Fibroblast of skin of left quadriceps (primary cell): Measurements from ENCODE around the gene C1orf116.
"Not testable (repeated sequence)": the region's sequence is repeated elsewhere in the genome, so short reads cannot be mapped to it uniquely, and the experiment has no call there.

ENCODE experiments used
- DNase-seq, 2 experiments: peaks; one replicate each; pipeline ENCODE4 v3.0.0-alpha.2; 2013; ENCODE audit warnings: low read depth in 2 of 2

Gene C1orf116

DNA sequence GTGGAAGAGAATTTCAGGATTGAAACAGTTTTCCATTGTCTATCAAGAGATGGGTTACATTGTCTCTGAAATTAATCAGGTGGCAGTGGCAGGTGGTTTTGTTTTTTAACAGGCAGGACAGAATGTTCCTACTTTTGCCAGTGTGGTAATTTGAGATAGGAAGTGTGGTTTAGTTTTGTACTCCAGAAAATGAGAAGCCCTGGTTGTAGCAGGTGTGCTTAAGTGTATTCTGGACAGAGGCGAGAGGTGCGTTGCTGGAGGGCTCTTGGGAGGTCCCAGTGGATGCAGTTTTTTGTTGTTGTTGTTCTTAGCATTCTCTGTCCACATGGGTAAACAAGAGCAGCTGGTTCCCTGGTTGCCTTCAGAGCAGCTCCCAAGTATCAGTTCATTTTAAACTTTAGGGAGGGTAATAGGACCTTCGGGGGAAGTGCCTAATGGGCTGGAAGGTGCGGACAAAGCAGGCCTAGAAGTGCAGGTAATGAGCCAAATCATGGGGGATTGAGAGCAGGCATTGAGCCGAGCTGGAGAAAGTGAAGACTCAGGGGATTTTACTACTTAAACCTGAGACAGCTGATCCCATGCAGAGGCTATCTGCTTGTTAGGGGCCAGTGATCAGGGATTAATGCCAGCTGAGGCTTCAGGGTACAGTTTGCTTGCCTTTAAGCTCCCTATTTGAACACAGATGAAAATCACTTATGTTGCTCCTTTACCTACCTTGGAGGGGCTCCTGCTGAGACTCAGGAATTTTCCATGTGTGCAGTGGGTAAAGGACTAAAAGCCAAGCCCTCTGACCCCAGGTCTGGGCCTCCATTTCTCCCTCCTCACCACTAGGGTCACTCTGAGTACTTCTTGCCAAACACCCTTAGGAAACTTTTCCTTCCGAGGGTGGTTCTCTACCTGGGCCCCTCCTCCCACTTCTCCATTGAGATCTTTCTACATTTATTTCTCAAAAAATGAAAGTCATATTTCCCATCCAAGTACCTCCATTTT, 26.6 kb upstream of the C1orf116 start:
- no peak for DNase-seq

- no peak for DNase-seq
Observed at GRCh38 chr1:207058252-207058651, 25.7 kb upstream of the C1orf116 start.

- DNase-seq, result no peak
Observed at GRCh38 chr1:207056673-207057072, 24.1 kb upstream of the C1orf116 start.

- DNase-seq, result no peak
Observed at GRCh38 chr1:207055386-207056001, 22.9 kb upstream of the C1orf116 start.

GRCh38 chr1:207054491-207054890, 21.9 kb upstream of the C1orf116 start:
- no peak for DNase-seq

- peak; percentile 85 to 86 for DNase-seq
Observed at GRCh38 chr1:207052911-207053769, 20.6 kb upstream of the C1orf116 start, which contains the start of gene PFKFB2. PFKFB2 (plus strand) TSS chr1:207053275; CDS start chr1:207054718, 1,443 bp downstream.

- no peak for DNase-seq
Observed at GRCh38 chr1:207051191-207051943, 18.8 kb upstream of the C1orf116 start, which contains the start of gene YOD1. YOD1 (minus strand) TSS chr1:207051208; CDS start chr1:207051030, 178 bp downstream.

DNA sequence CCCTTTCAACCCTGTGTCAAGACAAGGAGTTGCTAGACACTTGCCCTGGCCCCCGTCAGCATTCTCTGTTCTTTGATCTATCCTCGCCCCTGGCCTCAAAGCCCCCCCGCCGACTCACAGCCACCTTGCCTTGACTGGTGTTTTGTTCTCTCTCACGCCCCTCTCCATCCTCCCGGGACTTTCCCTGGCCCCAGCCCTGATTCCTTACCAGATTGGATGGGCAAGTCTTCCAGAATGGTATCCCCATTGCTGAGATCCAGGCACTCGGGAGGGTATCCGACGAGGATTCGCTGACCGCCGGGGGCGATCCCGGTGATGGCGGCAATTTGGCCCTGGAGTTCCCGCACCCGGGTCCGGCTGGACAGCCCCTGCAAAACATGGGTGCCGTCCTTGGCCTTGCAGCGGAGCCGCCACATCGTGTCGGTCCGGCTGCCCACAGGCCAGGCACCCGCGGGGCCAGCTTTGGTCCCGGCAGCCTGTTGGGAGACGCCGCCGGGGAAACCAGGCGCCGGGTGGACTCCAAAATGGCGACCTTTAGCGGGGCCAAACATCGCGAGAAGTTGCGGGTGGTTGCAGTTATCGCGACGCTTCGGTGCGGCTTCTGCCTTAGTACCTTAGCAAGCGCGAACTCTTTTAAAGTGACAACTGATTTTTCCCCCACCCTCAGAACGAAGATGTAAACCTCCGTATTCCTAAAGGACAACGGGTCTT, 18.1 kb upstream of the C1orf116 start:
- peak; percentile 82 to 86 for DNase-seq

- peak in 1 of 2 experiments; percentile 20 for DNase-seq
Observed at GRCh38 chr1:207049974-207050391, 17.4 kb upstream of the C1orf116 start.

DNA sequence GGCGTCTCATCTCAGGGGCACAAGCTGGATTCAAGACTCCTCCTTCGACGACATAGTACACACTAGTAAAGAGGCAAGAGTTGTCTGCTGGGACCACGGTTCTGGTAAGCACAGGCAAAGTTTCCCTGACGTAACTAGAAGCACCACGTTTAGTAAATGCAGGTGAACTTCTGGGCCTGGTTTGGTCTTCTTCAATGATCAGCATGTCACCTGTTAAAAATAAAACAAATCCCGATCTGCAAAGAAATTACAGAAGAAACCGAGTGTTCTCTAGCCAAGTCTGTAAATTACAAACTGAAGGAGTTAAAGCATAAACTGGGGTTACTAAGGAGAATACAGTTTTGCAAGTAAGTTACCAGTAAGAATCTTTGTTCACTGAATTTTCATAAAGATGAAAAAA, 17.0 kb upstream of the C1orf116 start:
- DNase-seq, result no peak

DNA sequence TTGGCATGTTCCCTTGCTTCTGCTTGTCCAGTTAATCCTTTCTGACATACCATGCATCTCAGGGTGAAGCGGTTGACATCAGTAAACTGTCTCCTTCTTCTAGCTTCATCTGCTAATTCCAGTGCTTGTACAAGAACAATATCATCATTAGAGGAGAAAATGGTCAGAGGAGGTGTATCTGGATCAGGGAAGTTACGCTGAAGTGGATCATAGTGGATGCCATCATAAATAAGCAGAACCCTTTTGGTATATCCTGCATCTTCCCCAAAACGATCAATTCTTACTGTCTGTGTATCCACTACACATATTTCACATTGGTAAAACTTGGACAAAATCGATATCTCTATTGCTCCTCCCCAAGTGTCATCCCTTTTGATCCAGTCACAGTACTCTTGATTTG, 16.5 kb upstream of the C1orf116 start:
- no peak for DNase-seq

- no peak for DNase-seq
Observed at GRCh38 chr1:207048041-207048440, 15.5 kb upstream of the C1orf116 start.

DNA sequence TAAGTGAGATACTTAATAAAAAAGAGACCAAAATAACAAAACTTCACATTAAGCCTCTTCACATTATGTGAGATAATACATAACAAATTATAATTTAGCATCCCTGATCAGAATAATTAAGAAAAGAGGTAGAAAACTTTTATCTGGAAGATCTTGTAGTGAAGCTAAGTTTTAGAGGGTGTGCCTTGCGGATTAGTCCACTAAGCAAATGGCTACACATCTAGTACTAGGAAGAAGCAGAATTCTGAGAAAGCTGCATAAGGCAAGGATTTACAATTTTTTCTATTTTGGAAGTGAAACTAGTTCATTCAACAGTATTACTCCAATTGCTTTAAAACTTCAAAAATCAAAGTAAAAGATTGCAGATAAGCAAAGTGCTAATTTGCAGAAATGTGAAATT, 14.9 kb upstream of the C1orf116 start:
- no peak for DNase-seq

GRCh38 chr1:207045453-207045852, 12.9 kb upstream of the C1orf116 start:
- no peak for DNase-seq

DNA sequence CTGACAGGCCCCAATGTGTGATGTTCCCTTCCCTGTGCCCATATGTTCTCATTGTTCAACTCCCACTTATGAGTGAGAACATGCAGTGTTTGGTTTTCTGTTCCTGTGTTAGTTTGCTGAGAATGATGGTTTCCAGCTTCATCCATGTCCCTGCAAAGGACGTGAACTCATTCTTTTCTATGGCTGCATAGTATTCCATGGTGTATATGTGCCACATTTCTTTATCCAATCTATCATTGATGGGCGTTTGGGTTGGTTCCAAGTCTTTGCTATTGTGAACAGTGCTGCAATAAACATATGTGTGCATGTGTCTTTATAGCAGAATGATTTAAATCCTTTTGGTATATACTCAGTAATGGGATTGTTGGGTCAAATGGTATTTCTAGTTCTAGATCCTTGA, 8.8 kb upstream of the C1orf116 start:
- DNase-seq, result not testable (repeated sequence)

- peak; percentile 23 to 28 for DNase-seq
Observed at GRCh38 chr1:207040181-207040533, 7.6 kb upstream of the C1orf116 start.

DNA sequence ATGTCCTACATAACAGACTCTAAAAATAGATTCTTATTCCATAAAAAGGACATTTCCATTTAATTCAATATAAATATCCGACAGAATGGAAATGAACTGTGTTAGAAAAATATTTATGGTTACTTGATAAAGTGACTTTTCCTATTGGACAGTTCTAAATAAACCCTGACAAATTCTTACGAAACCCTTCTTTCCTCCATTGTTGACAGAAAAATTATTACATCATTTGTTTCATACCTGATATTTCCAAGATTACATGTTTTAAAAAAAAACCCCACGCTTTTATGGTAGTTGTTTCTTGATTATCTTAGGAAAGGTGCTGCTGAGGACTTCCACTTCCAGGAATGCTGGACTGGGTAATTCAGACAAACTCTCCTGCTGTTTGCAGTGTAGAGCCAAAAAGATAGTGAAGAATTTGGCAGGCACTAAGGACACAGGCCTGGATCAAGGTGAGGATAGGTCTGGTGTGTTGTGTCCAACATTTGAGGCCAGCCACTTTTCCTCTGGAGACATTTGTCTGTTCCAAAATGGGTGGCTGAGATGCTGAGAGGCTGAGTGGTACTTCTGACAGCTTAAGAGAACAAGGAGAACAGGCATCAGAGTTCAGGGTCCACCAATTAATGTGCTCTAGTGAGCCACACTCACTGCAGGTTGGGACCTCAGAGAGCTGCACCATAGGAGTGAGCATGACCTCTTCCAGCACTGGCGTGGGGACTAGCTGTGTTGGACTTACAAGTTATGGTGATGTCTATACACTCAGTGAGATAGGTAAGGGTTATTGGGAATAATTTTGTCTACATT, 7.0 kb upstream of the C1orf116 start:
- no peak for DNase-seq

DNA sequence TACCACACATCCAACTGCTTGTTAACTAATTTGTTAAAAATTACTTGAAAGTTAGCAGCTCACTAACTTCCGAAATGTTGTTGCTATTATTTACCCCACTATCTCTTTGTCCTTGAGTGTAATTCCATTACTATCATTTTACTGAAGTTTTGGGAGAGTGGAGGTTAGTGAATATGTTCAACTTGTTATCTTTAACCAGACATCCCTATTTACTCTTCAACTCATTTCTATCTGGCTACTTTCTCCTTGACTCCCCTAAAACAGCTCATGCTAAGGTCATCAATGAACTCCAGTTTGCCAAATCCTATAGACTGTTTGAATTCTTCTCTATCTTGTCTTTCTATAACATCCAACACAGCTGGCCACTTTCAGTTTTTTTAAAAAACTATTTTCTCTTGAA, 4.3 kb upstream of the C1orf116 start:
- DNase-seq, result no peak

DNA sequence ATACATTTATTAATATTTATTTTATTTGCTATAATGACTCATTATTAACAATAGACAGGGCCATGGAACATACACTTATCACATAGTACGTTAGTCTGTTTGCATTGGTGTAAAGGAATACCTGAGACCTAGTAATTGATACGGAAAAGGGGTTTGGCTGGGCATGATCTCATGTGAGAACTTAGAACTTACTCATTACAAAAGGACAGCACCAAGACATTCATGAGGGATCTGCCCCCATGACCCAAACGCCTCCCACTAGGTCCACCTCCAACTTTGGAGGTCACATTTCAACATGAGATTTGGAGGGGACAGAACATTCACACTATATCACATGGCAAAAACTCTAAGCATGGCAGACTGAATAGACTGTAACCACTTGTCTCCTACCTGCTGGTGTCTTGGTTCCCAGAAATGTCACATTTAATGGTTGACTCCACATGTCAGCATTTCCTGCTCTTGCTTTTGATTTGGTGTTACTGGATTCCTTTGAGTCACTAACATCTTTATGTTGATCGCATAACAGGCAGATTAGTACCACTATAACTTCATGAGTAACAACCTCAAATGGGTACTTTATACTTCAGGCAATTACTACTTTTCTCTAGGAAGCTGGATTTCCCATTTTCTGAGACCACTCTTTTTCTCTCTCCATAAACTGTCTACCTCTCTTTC, 3.5 kb upstream of the C1orf116 start:
- no peak for DNase-seq
